Fibroblast of pulmonary artery (primary cell): ENCODE data around the gene ITGA11.

ENCODE experiments used
- DNase-seq: peaks from one replicate; pipeline ENCODE4 v3.0.0-alpha.2; 2010; ENCODE audit warnings: low read depth
- H3K4me3 ChIP-seq: replicated peaks from 2 replicates; pipeline ENCODE4 v1.5.1; 2011; ENCODE audit warnings: low read depth, mild to moderate bottlenecking, control low read depth, low read length, moderate library complexity
- TF ChIP-seq, protein P1 (sequence below): IDR thresholded peaks from 2 replicates; pipeline ENCODE4 v1.5.1; 2011; ENCODE audit warnings: mild to moderate bottlenecking, control low read depth, low read length, inconsistent platforms; ENCODE audit errors: missing control alignments

Gene ITGA11

GRCh38 chr15:68471541-68471940, 39.6 kb upstream of the ITGA11 start:
- DNase-seq = no peak
- no peak overlapping the region for H3K4me3 ChIP-seq
- TF ChIP-seq, protein P1, sequence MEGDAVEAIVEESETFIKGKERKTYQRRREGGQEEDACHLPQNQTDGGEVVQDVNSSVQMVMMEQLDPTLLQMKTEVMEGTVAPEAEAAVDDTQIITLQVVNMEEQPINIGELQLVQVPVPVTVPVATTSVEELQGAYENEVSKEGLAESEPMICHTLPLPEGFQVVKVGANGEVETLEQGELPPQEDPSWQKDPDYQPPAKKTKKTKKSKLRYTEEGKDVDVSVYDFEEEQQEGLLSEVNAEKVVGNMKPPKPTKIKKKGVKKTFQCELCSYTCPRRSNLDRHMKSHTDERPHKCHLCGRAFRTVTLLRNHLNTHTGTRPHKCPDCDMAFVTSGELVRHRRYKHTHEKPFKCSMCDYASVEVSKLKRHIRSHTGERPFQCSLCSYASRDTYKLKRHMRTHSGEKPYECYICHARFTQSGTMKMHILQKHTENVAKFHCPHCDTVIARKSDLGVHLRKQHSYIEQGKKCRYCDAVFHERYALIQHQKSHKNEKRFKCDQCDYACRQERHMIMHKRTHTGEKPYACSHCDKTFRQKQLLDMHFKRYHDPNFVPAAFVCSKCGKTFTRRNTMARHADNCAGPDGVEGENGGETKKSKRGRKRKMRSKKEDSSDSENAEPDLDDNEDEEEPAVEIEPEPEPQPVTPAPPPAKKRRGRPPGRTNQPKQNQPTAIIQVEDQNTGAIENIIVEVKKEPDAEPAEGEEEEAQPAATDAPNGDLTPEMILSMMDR = no peak

DNA sequence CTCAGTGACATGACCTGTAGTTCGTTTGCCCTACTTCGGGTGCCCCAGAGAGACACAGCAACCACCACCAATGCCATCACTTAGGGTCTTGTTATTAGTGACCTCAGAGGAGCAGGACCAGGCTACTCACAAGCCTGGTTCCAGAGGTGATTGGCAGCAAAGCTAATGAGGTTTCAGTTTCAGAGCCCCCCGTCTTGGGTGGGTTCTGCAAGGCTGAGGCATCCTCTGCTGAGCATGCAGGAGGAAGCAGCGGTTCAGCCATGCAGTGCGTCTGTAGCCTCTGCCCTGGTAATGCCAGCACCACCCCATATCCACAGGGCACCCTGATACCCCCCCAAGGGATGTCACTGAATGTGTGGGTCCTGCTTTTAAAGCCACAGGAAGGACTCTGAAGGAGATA, 39.0 kb upstream of the ITGA11 start:
- no peak overlapping the region for H3K4me3 ChIP-seq
- TF ChIP-seq, protein P1 = no peak
- DNase-seq = no peak

DNA sequence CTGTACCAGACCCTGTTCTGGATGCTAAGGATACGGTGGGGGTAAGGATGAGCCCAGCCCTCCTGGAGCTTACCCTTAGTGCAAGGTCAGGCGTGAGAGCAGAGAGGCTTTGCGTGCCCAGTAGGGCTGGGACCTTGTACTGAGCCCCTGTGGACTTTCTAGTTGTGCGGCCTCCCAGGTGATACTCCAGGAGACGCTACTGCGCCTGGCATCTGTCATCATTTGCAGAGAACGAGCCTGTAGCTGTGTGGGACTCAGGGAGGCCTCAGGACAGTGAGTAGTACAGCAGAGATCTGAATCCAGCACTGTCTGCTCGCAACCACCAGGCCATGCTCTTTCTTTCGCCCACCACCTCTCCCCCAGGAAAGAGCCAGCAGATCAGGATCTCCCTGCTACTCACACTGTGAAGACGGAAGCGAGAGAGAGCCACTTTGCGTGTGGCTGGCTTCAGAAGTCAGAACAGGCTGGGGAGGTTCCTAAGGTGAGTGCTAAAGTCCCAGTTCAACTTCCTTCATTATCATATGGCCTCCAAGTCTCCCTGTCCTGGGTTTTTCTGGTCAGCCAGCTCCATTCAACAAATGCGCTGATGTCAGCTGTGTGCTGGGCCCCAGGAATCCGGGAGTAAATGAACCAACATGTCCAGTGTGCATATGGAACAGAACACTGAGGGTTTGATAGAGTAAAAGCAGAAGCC, 38.2 kb upstream of the ITGA11 start:
- H3K4me3 ChIP-seq = no peak overlapping the region
- TF ChIP-seq, protein P1 = no peak
- no peak for DNase-seq

DNA sequence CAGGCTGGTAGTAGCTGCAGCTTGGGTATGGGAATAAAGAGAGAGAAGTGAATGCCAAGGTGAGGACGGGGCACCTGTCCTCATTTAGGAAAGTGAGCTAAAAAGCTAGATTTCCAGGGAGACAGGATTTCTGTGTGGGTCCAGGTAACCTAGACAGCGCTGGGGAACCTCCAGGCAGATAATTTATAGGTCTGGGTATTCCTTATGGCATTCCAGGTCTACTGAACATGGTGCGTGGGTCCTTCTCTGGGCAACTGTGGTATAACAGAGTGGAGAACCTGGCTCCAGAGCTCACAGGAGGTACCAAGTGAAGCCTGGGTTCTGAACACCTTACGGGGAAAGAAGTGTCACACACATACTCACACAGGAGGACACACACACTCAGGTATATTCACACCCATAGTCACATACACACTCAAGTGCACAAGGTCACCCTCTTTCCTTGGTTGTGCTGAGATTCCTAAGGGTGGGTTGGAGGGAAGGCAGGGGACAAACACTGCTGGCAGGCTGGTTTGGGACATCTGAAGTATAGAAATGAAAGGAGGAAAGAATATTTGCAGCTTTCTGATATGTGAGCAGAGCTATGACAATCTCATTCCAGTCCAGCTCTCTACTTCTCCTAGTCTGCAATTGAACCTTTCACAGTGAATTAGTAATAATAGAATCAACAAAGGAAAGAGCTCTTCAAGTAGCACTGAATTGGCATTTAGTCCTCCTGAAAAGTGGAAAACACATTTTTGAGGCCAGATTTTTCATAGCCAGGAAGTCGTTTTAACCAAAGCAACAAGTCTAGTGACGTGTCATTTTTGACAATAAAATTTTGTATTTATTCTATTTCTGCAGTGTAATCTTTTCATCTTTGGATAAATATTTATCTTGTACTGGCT, 37.4 kb upstream of the ITGA11 start:
- DNase-seq = no peak
- TF ChIP-seq, protein P1 = no peak
- no peak overlapping the region for H3K4me3 ChIP-seq

DNA sequence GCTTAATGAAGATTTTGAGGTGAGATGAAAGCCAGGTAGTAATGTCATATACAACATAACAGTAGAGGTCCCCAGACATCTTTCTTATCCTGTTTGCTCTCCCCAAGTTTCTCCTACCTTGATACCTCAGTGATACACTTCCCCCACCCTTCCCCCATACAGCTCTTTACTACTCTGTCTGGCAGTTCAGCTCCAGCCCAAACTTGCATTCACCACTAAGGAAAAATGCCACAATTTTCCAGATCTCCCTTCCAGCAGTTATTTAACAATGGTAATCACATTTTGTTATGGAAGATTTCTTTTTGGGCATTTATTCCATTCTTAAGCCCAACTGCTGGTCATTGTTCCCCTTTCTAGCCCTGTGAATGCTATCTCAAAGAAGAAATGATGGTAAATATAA, 34.9 kb upstream of the ITGA11 start:
- no peak overlapping the region for H3K4me3 ChIP-seq
- TF ChIP-seq, protein P1 = no peak
- no peak for DNase-seq

GRCh38 chr15:68465861-68466560, 34.0 kb upstream of the ITGA11 start:
- no peak overlapping the region for H3K4me3 ChIP-seq
- DNase-seq = peak; percentile 12
- TF ChIP-seq, protein P1 = no peak
